HepG2 (cell line): Measurements from ENCODE around the gene SEPTIN2. TPM values are rescaled to one million over a fixed set of nuclear protein-coding genes. Genes with fewer than 3 reads are reported as not detected.

Experiments used
- FOXK2 ChIP-seq: fragments of 450-650 bp; IDR thresholded peaks from 2 replicates; pipeline ENCODE4 v1.6.1; 2016
- HOXA9 ChIP-seq: sonication (generic); formaldehyde crosslinking; IDR thresholded peaks from 2 replicates; pipeline ENCODE4 v1.8.1; 2022; ENCODE audit warnings: missing genetic modification reagents, mild to moderate bottlenecking, moderate library complexity, borderline replicate concordance
- KDM1A ChIP-seq: IDR thresholded peaks from 2 replicates; pipeline ENCODE4 v1.6.1; 2016; ENCODE audit warnings: missing compliant biosample characterization
- KLF13 ChIP-seq: sonication (generic); formaldehyde crosslinking; IDR thresholded peaks from 2 replicates; pipeline ENCODE4 v1.4.0; 2020; ENCODE audit warnings: mild to moderate bottlenecking, missing genetic modification reagents
- MED1 ChIP-seq: sonication (generic); formaldehyde crosslinking; IDR thresholded peaks from 2 replicates; pipeline ENCODE4 v1.4.0; 2020; ENCODE audit warnings: missing genetic modification reagents
- PAX8 ChIP-seq: sonication (generic); formaldehyde crosslinking; IDR thresholded peaks from 2 replicates; pipeline ENCODE4 v1.8.0; 2022; ENCODE audit warnings: mild to moderate bottlenecking, missing genetic modification reagents, borderline replicate concordance
- RAD21 ChIP-seq: fragments of 450-650 bp; formaldehyde crosslinking; IDR thresholded peaks from 2 replicates; pipeline ENCODE4 v1.5.0; 2020; ENCODE audit warnings: mild to moderate bottlenecking
- RFXAP ChIP-seq: sonication (generic); formaldehyde crosslinking; IDR thresholded peaks from 2 replicates; pipeline ENCODE4 v1.4.0; 2020; ENCODE audit warnings: missing genetic modification reagents, borderline replicate concordance
- SAP130 ChIP-seq: IDR thresholded peaks from 2 replicates; pipeline ENCODE4 v1.6.1; 2016; ENCODE audit warnings: low read depth
- ZBTB20 ChIP-seq: sonication (generic); formaldehyde crosslinking; IDR thresholded peaks from 2 replicates; pipeline ENCODE4 v1.8.1; 2023; ENCODE audit warnings: missing genetic modification reagents, low read depth, mild to moderate bottlenecking, borderline replicate concordance
- ZNF205 ChIP-seq: IDR thresholded peaks from 2 replicates; pipeline ENCODE4 v1.6.1; 2018; ENCODE audit warnings: missing biosample characterization, missing genetic modification reagents
- ZNF510 ChIP-seq: sonication (generic); formaldehyde crosslinking; IDR thresholded peaks from 2 replicates; pipeline ENCODE4 v1.4.0; 2020; ENCODE audit warnings: low read depth, mild to moderate bottlenecking, missing genetic modification reagents
- ZNF562 ChIP-seq: sonication (generic); formaldehyde crosslinking; IDR thresholded peaks from 2 replicates; pipeline ENCODE4 v1.8.0; 2022; ENCODE audit warnings: missing genetic modification reagents, borderline replicate concordance
- ZNF652 ChIP-seq: IDR thresholded peaks from 2 replicates; pipeline ENCODE4 v1.6.1; 2016; ENCODE audit warnings: low read depth, borderline replicate concordance
- polyA plus RNA-seq, 8 experiments: library from polyadenylated mRNA; depleted of rRNA in 3 of 8; stranded (reverse) in 7 of 8; unstranded in 1 of 8; fragments of >200 nt; fragmentation: Illumina TruSeq in 4 of 8; extraction: Trizol in 4 of 8; gene quantifications; 2 replicates each; pipeline versions ENCODE4 v1.2.1 to v1.2.3, GENCODE V29; 2011 to 2016; ENCODE audit warnings: low read depth in 4 of 8, missing spikeins in 1 of 8, mixed read lengths in 1 of 8; ENCODE audit not compliant: insufficient read depth in 1 of 8
- total RNA-seq, 5 experiments: library from RNA; depleted of rRNA; stranded (reverse); fragments of >200 nt; fragmentation: Illumina TruSeq; extraction: Trizol; gene quantifications; 2 replicates each; pipeline ENCODE4 v1.2.3, GENCODE V29; 2016; ENCODE audit warnings: low read depth in 1 of 5
- TF ChIP-seq, protein P1 (sequence below): sonication (generic); formaldehyde crosslinking; IDR thresholded peaks from 2 replicates; pipeline ENCODE4 v1.4.0; 2020; ENCODE audit warnings: missing genetic modification reagents
- TF ChIP-seq, protein P2 (sequence below): IDR thresholded peaks from 2 replicates; pipeline ENCODE4 v1.6.1; 2012; ENCODE audit warnings: inconsistent platforms
- TF ChIP-seq, protein P3 (sequence below): IDR thresholded peaks from 2 replicates; pipeline ENCODE4 v1.6.1; 2012; ENCODE audit warnings: low read depth, low read length, improper control_type of control experiment
- TF ChIP-seq, protein P4 (sequence below): sonication (generic); formaldehyde crosslinking; IDR thresholded peaks from 2 replicates; pipeline ENCODE4 v1.8.0; 2022; ENCODE audit warnings: mild to moderate bottlenecking, missing genetic modification reagents, moderate library complexity
- TF ChIP-seq, protein P5 (sequence below): sonication (generic); formaldehyde crosslinking; IDR thresholded peaks from 2 replicates; pipeline ENCODE4 v1.4.0; 2020; ENCODE audit warnings: missing genetic modification reagents, mild to moderate bottlenecking, borderline replicate concordance

Gene SEPTIN2
- total and polyA plus RNA-seq, 2 of the 13 experiments (the other 11 are each of a cell fraction or from before 2014, with no cell fraction given) = 493 to 733 TPM

DNA sequence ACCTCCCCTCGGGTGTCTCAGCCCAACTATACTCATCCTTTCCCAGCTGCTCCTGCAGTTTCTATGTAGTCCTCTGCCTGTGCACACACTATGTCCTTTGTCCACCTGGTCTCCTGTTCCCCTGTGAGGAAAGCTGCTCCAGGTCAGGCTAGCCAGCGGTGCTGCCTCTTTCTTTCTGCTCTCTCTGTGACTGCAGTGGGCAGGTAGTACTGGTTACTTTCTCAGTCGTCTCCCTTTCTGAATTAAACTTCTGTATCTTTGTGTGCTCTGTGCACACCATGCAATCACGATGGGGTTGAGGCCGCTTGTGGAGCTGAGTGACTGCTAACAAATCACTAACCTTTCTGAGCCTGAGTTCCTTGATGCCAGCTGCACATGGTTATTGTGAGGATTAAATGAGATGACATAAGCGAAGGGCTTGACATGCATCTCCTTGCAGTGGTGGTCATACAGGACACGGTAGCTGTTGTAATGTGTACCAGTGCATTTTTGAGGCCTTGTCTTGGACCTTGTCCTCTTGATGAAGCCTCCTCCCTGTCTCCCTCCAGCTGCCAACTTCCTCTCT lies 43.8 kb downstream of the SEPTIN2 start (continued):
- TF ChIP-seq ZNF652 (CRISPR knock-in tag) (no peak), PAX8 (0 out of 2 replicates have a peak, but pooled peaks have one; percentile 49), FOXK2 (no peak), ZNF205 (CRISPR knock-in tag) (no peak), ZNF510 (CRISPR knock-in tag) (0 out of 2 replicates have a peak, but pooled peaks have one; percentile 76), ZBTB20 (CRISPR knock-in tag) (no peak), RAD21 (CRISPR knock-in tag) (no peak), ZNF562 (no peak), MED1 (CRISPR knock-in tag) (0 out of 2 replicates have a peak, but pooled peaks have one; percentile 33), HOXA9 (CRISPR knock-in tag) (no peak), KLF13 (CRISPR knock-in tag) (no peak), SAP130 (CRISPR knock-in tag) (peak; percentile 68), RFXAP (CRISPR knock-in tag) (no peak), KDM1A (CRISPR knock-in tag) (no peak)
- TF ChIP-seq, protein P1, sequence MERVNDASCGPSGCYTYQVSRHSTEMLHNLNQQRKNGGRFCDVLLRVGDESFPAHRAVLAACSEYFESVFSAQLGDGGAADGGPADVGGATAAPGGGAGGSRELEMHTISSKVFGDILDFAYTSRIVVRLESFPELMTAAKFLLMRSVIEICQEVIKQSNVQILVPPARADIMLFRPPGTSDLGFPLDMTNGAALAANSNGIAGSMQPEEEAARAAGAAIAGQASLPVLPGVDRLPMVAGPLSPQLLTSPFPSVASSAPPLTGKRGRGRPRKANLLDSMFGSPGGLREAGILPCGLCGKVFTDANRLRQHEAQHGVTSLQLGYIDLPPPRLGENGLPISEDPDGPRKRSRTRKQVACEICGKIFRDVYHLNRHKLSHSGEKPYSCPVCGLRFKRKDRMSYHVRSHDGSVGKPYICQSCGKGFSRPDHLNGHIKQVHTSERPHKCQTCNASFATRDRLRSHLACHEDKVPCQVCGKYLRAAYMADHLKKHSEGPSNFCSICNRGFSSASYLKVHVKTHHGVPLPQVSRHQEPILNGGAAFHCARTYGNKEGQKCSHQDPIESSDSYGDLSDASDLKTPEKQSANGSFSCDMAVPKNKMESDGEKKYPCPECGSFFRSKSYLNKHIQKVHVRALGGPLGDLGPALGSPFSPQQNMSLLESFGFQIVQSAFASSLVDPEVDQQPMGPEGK = no peak; the same call in 1 of the 2 replicates
- TF ChIP-seq, protein P2, sequence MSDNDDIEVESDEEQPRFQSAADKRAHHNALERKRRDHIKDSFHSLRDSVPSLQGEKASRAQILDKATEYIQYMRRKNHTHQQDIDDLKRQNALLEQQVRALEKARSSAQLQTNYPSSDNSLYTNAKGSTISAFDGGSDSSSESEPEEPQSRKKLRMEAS = peak; percentile 55
- TF ChIP-seq, protein P3, sequence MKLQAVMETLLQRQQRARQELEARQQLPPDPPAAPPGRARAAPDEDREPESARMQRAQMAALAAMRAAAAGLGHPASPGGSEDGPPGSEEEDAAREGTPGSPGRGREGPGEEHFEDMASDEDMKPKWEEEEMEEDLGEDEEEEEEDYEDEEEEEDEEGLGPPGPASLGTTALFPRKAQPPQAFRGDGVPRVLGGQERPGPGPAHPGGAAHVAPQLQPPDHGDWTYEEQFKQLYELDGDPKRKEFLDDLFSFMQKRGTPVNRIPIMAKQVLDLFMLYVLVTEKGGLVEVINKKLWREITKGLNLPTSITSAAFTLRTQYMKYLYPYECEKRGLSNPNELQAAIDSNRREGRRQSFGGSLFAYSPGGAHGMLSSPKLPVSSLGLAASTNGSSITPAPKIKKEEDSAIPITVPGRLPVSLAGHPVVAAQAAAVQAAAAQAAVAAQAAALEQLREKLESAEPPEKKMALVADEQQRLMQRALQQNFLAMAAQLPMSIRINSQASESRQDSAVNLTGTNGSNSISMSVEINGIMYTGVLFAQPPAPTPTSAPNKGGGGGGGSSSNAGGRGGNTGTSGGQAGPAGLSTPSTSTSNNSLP = peak; percentile 25; the same call in 1 of the 2 replicates
- TF ChIP-seq, protein P4, sequence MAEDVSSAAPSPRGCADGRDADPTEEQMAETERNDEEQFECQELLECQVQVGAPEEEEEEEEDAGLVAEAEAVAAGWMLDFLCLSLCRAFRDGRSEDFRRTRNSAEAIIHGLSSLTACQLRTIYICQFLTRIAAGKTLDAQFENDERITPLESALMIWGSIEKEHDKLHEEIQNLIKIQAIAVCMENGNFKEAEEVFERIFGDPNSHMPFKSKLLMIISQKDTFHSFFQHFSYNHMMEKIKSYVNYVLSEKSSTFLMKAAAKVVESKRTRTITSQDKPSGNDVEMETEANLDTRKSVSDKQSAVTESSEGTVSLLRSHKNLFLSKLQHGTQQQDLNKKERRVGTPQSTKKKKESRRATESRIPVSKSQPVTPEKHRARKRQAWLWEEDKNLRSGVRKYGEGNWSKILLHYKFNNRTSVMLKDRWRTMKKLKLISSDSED = no peak
- TF ChIP-seq, protein P5, sequence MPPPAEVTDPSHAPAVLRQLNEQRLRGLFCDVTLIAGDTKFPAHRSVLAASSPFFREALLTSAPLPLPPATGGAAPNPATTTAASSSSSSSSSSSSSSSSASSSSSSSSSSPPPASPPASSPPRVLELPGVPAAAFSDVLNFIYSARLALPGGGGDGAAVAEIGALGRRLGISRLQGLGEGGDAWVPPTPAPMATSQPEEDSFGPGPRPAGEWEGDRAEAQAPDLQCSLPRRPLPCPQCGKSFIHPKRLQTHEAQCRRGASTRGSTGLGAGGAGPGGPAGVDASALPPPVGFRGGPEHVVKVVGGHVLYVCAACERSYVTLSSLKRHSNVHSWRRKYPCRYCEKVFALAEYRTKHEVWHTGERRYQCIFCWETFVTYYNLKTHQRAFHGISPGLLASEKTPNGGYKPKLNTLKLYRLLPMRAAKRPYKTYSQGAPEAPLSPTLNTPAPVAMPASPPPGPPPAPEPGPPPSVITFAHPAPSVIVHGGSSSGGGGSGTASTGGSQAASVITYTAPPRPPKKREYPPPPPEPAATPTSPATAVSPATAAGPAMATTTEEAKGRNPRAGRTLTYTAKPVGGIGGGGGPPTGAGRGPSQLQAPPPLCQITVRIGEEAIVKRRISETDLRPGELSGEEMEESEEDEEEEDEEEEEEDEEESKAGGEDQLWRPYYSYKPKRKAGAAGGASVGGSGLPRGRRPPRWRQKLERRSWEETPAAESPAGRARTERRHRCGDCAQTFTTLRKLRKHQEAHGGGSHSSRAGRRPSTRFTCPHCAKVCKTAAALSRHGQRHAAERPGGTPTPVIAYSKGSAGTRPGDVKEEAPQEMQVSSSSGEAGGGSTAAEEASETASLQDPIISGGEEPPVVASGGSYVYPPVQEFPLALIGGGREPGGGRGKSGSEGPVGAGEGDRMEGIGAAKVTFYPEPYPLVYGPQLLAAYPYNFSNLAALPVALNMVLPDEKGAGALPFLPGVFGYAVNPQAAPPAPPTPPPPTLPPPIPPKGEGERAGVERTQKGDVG (CRISPR knock-in tag) = no peak
